Measurements from ENCODE around the gene L3MBTL4.

DNA sequence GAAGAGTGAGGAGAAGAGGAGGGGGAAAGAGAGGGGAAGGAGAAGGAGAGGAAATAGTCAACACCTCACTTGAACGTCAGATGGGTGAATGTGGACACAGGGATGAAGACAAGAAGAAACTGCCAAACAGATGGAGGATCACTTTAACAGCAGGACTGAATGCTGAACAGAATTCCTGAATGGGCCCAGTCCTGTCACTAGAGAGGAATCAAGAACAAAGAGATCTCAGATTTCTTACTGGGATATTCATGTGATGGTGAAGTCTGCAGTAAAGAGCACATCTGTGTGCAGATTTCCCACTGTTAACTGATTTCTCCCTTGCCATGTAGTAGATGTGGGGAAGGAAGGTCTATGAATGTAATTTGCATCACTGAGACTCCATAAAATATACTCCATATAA lies 135.4 kb downstream of the L3MBTL4 start:
- TF ChIP-seq TCF12 (IDR thresholded peaks at IDR 0.05; ENCODE audit: low read depth) (no peak), RAD21 (IDR thresholded peaks at IDR 0.05; ENCODE audit: low read depth) (no peak), FOXM1 (IDR thresholded peaks at IDR 0.05; ENCODE audit: borderline replicate concordance, low read depth) (no peak), YY1 (IDR thresholded peaks at IDR 0.05; ENCODE audit: low read depth) (no peak), EP300 (IDR thresholded peaks at IDR 0.05; ENCODE audit: borderline replicate concordance) (no peak), CEBPB (IDR thresholded peaks at IDR 0.05) (no peak), TEAD4 (IDR thresholded peaks at IDR 0.05) (no peak), EGR1 (IDR thresholded peaks at IDR 0.05) (no peak)
- TF ChIP-seq, protein P1, sequence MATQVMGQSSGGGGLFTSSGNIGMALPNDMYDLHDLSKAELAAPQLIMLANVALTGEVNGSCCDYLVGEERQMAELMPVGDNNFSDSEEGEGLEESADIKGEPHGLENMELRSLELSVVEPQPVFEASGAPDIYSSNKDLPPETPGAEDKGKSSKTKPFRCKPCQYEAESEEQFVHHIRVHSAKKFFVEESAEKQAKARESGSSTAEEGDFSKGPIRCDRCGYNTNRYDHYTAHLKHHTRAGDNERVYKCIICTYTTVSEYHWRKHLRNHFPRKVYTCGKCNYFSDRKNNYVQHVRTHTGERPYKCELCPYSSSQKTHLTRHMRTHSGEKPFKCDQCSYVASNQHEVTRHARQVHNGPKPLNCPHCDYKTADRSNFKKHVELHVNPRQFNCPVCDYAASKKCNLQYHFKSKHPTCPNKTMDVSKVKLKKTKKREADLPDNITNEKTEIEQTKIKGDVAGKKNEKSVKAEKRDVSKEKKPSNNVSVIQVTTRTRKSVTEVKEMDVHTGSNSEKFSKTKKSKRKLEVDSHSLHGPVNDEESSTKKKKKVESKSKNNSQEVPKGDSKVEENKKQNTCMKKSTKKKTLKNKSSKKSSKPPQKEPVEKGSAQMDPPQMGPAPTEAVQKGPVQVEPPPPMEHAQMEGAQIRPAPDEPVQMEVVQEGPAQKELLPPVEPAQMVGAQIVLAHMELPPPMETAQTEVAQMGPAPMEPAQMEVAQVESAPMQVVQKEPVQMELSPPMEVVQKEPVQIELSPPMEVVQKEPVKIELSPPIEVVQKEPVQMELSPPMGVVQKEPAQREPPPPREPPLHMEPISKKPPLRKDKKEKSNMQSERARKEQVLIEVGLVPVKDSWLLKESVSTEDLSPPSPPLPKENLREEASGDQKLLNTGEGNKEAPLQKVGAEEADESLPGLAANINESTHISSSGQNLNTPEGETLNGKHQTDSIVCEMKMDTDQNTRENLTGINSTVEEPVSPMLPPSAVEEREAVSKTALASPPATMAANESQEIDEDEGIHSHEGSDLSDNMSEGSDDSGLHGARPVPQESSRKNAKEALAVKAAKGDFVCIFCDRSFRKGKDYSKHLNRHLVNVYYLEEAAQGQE (IDR thresholded peaks at IDR 0.05; ENCODE audit: low read depth) = no peak
- TF ChIP-seq, protein P2, sequence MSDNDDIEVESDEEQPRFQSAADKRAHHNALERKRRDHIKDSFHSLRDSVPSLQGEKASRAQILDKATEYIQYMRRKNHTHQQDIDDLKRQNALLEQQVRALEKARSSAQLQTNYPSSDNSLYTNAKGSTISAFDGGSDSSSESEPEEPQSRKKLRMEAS (IDR thresholded peaks at IDR 0.05) = no peak
- TF ChIP-seq, protein P3, sequence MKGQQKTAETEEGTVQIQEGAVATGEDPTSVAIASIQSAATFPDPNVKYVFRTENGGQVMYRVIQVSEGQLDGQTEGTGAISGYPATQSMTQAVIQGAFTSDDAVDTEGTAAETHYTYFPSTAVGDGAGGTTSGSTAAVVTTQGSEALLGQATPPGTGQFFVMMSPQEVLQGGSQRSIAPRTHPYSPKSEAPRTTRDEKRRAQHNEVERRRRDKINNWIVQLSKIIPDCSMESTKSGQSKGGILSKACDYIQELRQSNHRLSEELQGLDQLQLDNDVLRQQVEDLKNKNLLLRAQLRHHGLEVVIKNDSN (IDR thresholded peaks at IDR 0.05) = no peak
